Stimulated activated naive CD8-positive, alpha-beta T cell treated with anti-CD3 and anti-CD28 coated beads, Interleukin-15, Interleukin-2, amounts not matched to agents 100 ng/mL and 50 ng/mL, for 24 hours (primary cell): ENCODE measurements around the gene SLC9A9.

Source experiments
- H3K27ac Mint-ChIP-seq: one replicate; pipeline ENCODE4 v1.8.0; 2021; ENCODE audit warnings: mild to moderate bottlenecking, mixed read lengths
- H3K27me3 Mint-ChIP-seq: one replicate; pipeline ENCODE4 v1.8.0; 2021; ENCODE audit warnings: mixed read lengths
- H3K36me3 Mint-ChIP-seq: one replicate; pipeline ENCODE4 v1.8.0; 2021; ENCODE audit warnings: low read depth, mixed read lengths
- H3K4me1 Mint-ChIP-seq: one replicate; pipeline ENCODE4 v1.8.0; 2021; ENCODE audit warnings: low read depth, mixed read lengths
- H3K4me3 Mint-ChIP-seq: one replicate; pipeline ENCODE4 v1.8.0; 2021; ENCODE audit warnings: mild to moderate bottlenecking, mixed read lengths
- H3K9me3 Mint-ChIP-seq: one replicate; pipeline ENCODE4 v1.8.0; 2021; ENCODE audit warnings: mixed read lengths

SLC9A9 gene

DNA sequence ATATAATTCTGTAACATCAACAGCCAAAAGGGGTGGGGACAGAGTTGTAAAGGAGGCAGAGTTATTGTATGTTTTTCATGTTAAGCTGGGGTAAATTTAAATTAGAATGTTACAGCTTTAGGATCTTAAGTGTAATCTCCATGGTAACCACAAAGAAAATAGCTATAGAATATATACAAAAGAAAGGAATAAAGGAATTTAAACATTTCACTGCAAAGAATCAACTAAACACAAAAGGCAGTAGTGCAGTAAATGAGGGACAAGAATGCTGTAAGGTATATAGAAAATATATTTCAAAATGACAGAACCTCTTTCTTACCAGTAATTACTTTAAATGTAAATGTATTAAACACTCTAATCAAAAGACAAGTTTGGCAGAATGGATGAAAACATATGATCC, 361.7 kb downstream of the SLC9A9 start:
- Mint-ChIP-seq H3K4me1 (no peaks in the 10 kb centered on the region), H3K36me3 (no peaks in the 10 kb centered on the region), H3K27me3 (no peaks in the 10 kb centered on the region), H3K27ac (no peak overlapping the region), H3K9me3 (no peaks in the 10 kb centered on the region), H3K4me3 (no peak overlapping the region)

DNA sequence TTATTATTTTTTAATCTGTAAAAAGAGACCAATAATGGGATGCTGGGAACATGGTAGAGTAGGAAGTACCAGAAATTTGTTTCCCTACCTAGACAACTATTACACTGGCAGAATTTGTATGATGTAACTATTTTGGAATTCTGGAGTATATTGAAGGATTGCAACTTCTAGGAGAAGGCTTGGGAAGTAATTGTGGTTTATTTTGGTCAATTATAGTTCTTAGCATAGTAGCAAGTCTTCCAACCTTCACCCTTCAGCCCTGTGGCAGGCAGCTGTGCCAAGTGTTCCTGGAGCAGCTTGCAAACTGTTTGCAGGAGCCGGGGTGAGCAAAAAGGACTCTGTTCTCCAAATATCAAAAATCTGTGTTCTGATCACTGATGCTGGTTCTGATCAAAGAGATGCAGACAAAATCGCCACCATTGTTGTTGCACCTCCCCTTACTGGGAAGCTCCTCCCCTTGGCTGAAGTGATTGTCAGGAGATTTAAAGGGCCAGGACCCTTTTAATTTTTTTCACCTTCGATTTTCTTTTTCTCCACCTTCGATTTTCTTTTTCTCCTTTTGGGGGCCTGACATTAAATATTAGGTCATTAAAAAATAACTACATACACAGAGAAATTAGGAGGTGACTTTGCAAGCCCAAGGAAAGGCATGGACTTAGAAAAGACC, 363.3 kb downstream of the SLC9A9 start:
- H3K4me1 Mint-ChIP-seq: no peaks in the 10 kb centered on the region
- H3K4me3 Mint-ChIP-seq: no peak overlapping the region
- no peak overlapping the region for H3K27ac Mint-ChIP-seq
- H3K9me3 Mint-ChIP-seq: no peaks in the 10 kb centered on the region
- H3K27me3 Mint-ChIP-seq: no peaks in the 10 kb centered on the region
- no peaks in the 10 kb centered on the region for H3K36me3 Mint-ChIP-seq

DNA sequence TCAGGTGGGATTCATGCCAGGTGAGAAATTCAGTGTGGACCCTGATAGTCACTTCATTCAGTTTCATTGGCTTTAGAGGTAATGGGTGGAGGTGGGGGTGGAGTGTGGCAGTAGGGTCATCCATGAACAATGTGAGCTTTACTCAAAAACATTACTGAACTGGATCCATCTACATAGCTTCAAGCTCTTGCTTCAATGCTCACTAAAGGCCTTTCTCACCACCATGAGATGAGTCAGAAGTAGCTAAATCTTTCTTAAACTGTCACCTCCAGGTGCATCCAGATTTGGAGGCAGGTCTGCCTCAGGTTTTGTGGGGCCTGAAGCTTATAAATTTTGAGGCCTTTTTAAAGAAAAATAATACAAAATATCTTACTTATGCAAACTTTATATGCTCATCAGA, 365.1 kb downstream of the SLC9A9 start:
- H3K36me3 Mint-ChIP-seq: no peaks in the 10 kb centered on the region
- no peaks in the 10 kb centered on the region for H3K9me3 Mint-ChIP-seq
- no peak overlapping the region for H3K4me3 Mint-ChIP-seq
- no peaks in the 10 kb centered on the region for H3K4me1 Mint-ChIP-seq
- H3K27ac Mint-ChIP-seq: no peak overlapping the region
- H3K27me3 Mint-ChIP-seq: no peaks in the 10 kb centered on the region

DNA sequence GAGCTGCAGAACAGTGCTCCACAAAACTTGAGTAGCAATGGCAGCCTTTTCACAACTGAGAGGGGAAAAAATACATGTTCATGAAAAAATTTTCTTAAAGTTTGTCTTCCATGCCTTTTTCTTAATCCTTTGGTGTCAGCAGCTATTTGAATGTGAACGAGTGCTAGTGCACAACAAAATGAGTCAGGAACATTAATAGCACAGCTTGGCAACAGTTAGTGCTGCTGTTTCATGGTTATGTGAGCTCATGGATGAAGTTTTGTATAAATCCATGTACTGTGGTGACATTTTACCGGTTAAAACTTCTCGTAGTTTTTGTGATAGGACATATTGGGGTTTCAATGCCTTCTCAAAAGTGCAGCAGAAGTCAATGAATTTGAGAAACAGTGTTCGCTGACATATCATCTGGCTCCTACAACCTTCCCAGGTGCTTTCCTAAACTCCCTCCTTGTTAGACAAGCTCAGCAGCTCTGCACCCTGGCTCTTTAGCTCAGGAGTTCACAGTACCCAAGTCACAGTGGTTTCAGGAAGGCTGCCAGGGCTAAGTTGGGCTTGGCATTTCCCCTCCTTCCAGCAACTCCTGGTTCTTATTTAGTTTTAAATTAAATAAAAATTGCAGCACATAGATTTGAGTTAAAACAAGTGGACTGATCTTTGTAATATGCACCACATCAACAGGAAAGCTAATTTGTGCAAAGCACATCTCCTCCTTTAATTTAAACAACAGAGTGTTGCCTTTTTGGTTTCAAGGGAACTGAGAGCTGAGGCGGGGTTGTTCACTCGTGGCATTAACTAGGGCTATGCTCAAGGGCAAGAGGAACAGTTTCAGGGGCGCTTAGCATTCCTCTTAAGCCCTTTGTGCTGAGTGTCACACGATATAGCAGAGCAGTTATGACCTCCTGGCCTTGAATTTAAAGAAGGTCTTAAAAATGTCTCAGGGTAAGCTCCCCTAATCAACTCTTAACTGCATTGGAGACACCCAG, 365.9 kb downstream of the SLC9A9 start:
- no peaks in the 10 kb centered on the region for H3K36me3 Mint-ChIP-seq
- no peak overlapping the region for H3K4me3 Mint-ChIP-seq
- no peak overlapping the region for H3K27ac Mint-ChIP-seq
- H3K9me3 Mint-ChIP-seq: no peaks in the 10 kb centered on the region
- no peaks in the 10 kb centered on the region for H3K4me1 Mint-ChIP-seq
- no peaks in the 10 kb centered on the region for H3K27me3 Mint-ChIP-seq

DNA sequence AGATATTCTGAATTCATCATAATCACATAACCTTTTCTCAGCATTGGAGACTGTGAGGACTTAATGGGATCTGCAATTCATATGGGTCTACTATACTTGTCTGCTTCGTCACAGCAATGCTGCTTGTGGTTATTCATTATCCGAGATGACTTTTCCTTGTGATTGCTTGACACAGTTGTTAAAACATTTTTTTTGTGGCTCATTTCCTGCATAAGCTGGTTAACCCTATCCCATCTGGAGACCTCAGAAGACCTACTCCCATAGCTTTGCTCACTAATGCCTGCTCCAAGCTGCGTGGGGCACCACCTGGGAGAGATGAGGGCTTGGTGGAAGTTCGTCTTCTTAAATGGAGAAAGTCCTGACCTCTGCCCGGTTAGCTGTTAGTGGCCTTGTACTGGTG, 367.9 kb downstream of the SLC9A9 start:
- no peaks in the 10 kb centered on the region for H3K9me3 Mint-ChIP-seq
- H3K4me1 Mint-ChIP-seq: no peaks in the 10 kb centered on the region
- H3K27me3 Mint-ChIP-seq: no peaks in the 10 kb centered on the region
- H3K36me3 Mint-ChIP-seq: no peaks in the 10 kb centered on the region
- no peak overlapping the region for H3K4me3 Mint-ChIP-seq
- H3K27ac Mint-ChIP-seq: no peak overlapping the region

DNA sequence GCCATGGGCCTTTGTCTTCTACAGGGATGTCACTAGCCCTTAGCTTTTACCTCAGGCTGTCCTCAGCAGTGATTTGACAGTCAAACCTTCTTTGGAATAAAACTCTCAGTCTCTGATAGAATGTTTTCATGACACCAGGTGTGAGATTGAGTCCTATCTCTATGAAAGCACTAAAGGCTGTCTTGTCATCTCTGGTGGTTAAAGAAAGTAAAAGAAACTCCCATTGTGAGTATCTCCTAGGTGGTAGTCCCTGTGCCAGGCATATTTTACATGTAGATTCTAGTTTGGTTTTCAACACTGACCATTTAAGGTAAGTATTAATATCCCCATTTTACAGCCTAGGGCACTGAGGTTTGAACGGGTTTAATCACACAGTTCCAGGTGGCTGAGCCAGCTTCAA, 368.5 kb downstream of the SLC9A9 start:
- H3K36me3 Mint-ChIP-seq: no peaks in the 10 kb centered on the region
- H3K4me1 Mint-ChIP-seq: no peaks in the 10 kb centered on the region
- no peaks in the 10 kb centered on the region for H3K27me3 Mint-ChIP-seq
- no peak overlapping the region for H3K4me3 Mint-ChIP-seq
- H3K27ac Mint-ChIP-seq: no peak overlapping the region
- H3K9me3 Mint-ChIP-seq: no peaks in the 10 kb centered on the region

DNA sequence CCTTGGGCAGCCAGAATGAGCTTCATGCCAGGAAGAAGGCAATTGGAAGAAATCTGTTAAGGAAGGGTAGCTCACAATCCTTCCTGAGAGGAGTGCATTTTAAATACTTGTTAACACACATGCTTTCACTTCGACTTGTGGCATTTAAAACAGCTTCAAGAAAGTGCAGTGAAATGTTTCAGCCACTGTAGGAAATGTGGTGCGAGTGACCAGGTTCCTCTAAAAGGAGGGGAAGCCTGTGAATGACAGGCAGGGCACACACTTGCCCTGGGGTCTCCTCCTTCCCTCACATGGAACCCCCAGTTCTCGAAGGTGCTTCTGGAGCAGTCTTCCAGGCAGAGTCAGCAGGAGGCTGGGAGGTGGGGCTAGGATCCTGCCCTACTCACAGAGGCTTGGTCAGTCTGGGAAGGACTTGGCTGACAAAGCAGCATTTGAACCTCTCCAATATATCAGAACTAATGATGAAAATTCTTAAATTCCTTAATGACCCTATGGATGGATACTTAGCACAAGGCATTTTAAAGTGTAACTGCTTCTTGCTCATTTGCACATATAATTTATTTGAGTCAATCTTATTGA, 370.1 kb downstream of the SLC9A9 start:
- Mint-ChIP-seq H3K9me3 (no peaks in the 10 kb centered on the region), H3K27ac (no peak overlapping the region), H3K36me3 (no peaks in the 10 kb centered on the region), H3K4me3 (no peak overlapping the region), H3K27me3 (no peaks in the 10 kb centered on the region), H3K4me1 (no peaks in the 10 kb centered on the region)

DNA sequence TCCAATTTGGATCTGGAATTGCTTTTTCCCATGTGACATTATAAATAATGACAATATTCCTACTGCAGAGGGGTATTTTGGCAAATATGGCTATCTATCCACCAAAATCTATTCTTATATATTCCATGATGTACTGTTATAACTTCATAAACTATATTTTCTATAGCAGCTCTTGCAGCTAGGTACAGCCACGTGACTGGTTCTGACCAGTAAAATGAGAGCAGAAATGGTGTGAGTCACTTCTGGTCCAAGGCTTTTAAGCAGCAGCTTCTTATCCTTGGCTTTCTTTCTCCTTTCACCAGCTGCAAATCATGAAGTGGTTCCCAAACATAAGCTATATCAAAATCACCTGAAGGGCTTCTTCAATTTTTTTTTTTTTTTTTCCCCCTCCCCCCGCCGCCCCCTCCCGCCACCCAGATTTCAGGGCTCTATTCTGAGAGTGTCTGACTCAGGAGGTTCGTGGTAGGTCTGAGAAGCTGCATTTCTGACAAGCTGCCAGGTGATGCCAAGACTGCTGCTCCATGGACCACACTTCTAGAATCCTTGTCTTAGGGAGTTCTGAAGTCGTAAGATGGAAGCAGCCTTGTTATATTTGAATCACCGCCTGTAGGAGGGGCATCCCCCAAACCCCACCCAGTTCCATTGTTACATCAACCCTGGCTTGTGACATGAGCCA, 371.2 kb downstream of the SLC9A9 start:
- H3K27ac Mint-ChIP-seq: no peak overlapping the region
- no peak overlapping the region for H3K4me3 Mint-ChIP-seq
- H3K27me3 Mint-ChIP-seq: no peaks in the 10 kb centered on the region
- H3K9me3 Mint-ChIP-seq: no peaks in the 10 kb centered on the region
- no peaks in the 10 kb centered on the region for H3K4me1 Mint-ChIP-seq
- no peaks in the 10 kb centered on the region for H3K36me3 Mint-ChIP-seq

DNA sequence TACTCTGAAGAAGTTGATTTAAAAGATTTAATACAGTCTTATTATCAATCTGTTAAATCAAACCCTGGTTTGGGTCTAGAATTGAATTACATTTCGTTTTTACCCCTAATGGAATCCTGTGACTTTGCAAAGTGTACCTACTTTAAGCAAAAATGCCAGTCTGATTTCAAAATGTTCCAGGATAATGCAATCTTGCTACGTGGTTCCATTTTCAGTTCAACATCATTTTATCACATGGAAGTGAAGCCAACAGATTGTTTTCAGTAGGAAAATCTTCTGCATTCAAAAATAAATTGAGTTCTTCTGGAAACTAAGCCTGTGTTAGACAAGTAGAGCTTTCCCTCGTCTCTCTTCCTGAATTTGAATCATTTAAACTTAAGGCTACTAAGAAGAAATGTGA, 372.3 kb downstream of the SLC9A9 start:
- H3K4me3 Mint-ChIP-seq: no peak overlapping the region
- no peak overlapping the region for H3K27ac Mint-ChIP-seq
- no peaks in the 10 kb centered on the region for H3K4me1 Mint-ChIP-seq
- no peaks in the 10 kb centered on the region for H3K9me3 Mint-ChIP-seq
- H3K36me3 Mint-ChIP-seq: no peaks in the 10 kb centered on the region
- H3K27me3 Mint-ChIP-seq: no peaks in the 10 kb centered on the region

DNA sequence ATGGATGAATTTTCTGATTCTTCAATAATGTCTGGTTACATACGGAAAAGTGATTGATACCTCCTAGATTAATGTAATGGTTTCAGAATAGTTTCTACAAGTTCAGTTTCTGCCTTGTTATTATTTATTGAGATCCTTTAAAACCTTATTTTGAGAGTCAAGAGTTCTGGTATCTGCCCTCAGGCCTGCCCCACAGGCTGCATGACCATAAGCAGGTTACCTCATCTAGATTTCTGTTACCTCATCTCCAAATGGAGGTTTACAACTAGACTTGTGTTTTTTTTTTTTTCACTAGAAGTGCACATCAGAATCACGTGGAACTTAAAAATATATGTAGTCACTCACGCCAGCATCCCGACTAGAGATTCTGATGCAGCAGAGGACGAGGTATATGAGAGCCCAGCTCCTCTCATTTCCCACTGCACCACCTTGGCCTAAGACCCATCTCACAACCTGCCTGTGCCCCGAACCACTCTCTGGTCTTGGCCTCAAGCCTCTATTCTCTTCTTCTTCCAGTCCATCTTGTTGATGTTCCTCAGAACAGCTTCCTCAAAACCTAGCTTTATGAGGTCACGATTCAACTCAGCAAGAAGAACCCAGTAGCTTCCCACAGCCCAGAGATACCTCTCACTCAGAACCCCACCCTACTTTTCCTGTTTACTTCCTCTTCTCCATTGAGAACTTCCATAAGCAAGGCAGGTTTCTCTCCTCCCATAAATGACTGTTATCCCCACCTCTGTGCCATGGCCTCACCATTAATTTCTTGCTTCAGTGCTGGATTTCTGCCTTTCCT, 375.3 kb downstream of the SLC9A9 start:
- H3K9me3 Mint-ChIP-seq: no peaks in the 10 kb centered on the region
- H3K27me3 Mint-ChIP-seq: no peaks in the 10 kb centered on the region
- H3K27ac Mint-ChIP-seq: no peak overlapping the region
- H3K4me3 Mint-ChIP-seq: no peak overlapping the region
- H3K4me1 Mint-ChIP-seq: no peaks in the 10 kb centered on the region
- H3K36me3 Mint-ChIP-seq: no peaks in the 10 kb centered on the region

DNA sequence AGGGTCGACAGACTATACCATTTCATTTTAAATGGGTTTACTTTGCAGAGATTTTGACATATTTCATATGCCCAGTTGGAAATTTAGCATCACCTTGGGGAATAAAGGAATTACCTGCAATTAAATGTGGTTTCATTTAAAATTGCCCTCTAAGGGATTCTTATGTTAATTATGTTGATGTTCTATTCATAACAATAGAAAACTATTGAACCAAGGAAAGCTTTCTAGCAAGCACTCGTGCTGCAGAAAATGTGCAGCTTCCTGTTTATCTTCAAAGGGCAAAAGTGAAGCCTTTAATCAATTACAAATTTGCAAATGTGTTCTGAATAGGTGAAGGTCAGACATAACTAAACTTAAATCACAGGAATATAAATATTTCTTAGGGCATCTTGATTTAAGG, 376.6 kb downstream of the SLC9A9 start:
- H3K36me3 Mint-ChIP-seq: peaks cover 3% of the 10 kb centered on the region
- H3K27ac Mint-ChIP-seq: no peak overlapping the region

DNA sequence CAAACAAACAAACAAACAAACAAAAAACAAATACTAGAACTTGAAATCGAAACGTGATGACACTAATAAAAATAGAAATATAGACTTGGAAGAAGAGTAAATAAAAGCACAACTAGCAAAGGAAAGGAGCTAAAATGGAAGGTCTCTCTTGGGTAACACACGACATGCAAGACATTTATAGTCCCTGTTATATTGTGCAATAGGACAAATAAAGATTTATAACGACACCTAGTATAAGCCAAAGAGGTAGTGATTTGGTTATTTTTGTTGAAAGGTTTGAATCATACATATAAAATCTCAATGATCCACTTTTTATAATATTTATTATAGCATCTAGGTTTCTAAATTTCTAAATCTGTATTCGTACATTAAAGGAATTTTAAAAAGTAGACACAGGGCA, 379.1 kb downstream of the SLC9A9 start:
- H3K9me3 Mint-ChIP-seq: no peaks in the 10 kb centered on the region
- peaks cover 15% of the 10 kb centered on the region for H3K36me3 Mint-ChIP-seq
- no peak overlapping the region for H3K4me3 Mint-ChIP-seq
- no peak overlapping the region for H3K27ac Mint-ChIP-seq
- H3K27me3 Mint-ChIP-seq: no peaks in the 10 kb centered on the region
- H3K4me1 Mint-ChIP-seq: no peaks in the 10 kb centered on the region

More for the DNA sequence above, 376.6 kb downstream of the SLC9A9 start:
- no peaks in the 10 kb centered on the region for H3K4me1 Mint-ChIP-seq
- no peak overlapping the region for H3K4me3 Mint-ChIP-seq
- no peaks in the 10 kb centered on the region for H3K9me3 Mint-ChIP-seq
- H3K27me3 Mint-ChIP-seq: no peaks in the 10 kb centered on the region

DNA sequence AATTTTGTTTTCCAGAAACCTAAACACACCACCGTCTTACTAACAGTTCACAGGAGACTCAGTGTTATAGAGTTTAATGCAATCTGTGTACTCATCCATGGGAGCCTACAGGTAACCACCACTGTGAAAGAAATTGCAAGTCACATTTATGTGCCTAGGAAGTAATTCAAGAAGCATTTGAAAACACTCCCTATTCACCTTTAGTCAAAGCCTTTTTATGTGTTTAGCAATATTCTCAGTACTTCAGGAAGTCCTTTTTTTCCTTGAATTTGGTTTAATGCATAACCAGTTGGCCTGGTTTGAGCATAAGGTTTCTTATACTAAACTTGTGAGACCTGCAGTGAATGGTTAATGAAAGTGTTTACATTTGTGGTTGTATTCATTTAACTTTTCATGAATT, 382.6 kb downstream of the SLC9A9 start:
- Mint-ChIP-seq H3K9me3 (no peaks in the 10 kb centered on the region), H3K36me3 (peaks cover 15% of the 10 kb centered on the region), H3K4me1 (no peaks in the 10 kb centered on the region)

DNA sequence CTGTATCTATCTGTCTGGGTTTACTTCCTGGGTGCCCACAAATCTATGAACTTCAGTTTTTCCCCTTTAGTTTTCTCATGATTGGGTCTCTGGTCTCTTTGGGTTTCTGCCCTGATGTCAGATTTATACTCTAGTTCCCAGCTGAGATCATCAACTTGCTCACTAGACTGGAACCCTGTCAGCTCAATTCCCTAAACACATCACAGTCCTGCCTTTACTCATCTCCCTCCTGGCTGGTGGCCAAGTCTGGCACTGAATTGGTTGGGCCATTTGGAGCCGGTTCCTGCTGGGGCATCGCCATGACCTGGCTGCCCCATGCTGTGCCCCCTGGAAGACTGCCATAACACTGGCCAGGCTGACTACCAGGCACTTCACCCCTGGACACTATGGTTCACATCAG, 383.4 kb downstream of the SLC9A9 start:
- H3K9me3 Mint-ChIP-seq: no peaks in the 10 kb centered on the region
- no peaks in the 10 kb centered on the region for H3K4me1 Mint-ChIP-seq
- peaks cover 21% of the 10 kb centered on the region for H3K36me3 Mint-ChIP-seq
- no peak overlapping the region for H3K27ac Mint-ChIP-seq
- no peak overlapping the region for H3K4me3 Mint-ChIP-seq
- no peaks in the 10 kb centered on the region for H3K27me3 Mint-ChIP-seq

More for the DNA sequence above, 382.6 kb downstream of the SLC9A9 start:
- Mint-ChIP-seq H3K27ac (no peak overlapping the region), H3K27me3 (no peaks in the 10 kb centered on the region), H3K4me3 (no peak overlapping the region)
